Transverse colon (tissue), 4 donors: Measurements from ENCODE around the gene CREBBP.

Source experiments
- POLR2AphosphoS5 ChIP-seq, 3 donors: sonication (generic); formaldehyde crosslinking; IDR thresholded peaks; one replicate each; pipeline ENCODE4 v1.6.1; 2016; ENCODE audit warnings: antibody characterized with exemption in 3 of 3
- TF ChIP-seq, protein P1 (sequence below), 5 experiments: fragments of 200-600 bp in 3 of 5; fragments of 450-650 bp in 2 of 5; sonication (generic) in 3 of 5; IDR thresholded peaks; 1 replicate in 2 of 5; 2 replicates in 3 of 5; pipeline ENCODE4 v1.5.1; 2016 to 2017; ENCODE audit warnings: antibody characterized with exemption in 5 of 5, inconsistent platforms in 3 of 5, mild to moderate bottlenecking in 2 of 5, moderate library complexity in 1 of 5

DNA sequence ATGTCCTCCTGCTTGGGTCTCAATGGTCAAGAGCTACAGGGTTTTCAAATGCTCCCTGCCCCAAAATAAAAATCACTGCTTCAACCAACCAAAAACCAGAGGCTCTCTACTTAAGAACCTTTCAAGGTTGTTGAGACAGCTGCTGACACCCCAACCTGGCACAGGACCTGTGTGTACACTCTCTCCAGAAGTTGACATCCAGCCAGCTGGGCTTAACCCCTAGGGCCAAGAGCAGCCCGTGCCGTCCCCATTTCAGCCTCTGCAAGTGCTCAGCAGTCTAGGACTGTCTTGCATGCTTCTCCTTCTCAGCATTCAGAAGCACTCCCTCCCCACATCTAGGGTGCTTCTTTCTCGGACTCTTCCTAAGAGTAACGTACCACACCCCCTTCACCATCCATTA, 104.2 kb downstream of the CREBBP start:
- TF ChIP-seq POLR2AphosphoS5 (IDR thresholded peaks at IDR 0.05) = no peak
- TF ChIP-seq, protein P1, sequence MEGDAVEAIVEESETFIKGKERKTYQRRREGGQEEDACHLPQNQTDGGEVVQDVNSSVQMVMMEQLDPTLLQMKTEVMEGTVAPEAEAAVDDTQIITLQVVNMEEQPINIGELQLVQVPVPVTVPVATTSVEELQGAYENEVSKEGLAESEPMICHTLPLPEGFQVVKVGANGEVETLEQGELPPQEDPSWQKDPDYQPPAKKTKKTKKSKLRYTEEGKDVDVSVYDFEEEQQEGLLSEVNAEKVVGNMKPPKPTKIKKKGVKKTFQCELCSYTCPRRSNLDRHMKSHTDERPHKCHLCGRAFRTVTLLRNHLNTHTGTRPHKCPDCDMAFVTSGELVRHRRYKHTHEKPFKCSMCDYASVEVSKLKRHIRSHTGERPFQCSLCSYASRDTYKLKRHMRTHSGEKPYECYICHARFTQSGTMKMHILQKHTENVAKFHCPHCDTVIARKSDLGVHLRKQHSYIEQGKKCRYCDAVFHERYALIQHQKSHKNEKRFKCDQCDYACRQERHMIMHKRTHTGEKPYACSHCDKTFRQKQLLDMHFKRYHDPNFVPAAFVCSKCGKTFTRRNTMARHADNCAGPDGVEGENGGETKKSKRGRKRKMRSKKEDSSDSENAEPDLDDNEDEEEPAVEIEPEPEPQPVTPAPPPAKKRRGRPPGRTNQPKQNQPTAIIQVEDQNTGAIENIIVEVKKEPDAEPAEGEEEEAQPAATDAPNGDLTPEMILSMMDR (IDR thresholded peaks at IDR 0.05) = no peak
